ENCODE data around the gene DNASE1L3. TPM values are rescaled to one million over a fixed set of nuclear protein-coding genes. Genes with fewer than 3 reads are reported as not detected.

Gene DNASE1L3
- polyA plus RNA-seq, 3 donors, result 0.19 TPM; not detected in 2

DNA sequence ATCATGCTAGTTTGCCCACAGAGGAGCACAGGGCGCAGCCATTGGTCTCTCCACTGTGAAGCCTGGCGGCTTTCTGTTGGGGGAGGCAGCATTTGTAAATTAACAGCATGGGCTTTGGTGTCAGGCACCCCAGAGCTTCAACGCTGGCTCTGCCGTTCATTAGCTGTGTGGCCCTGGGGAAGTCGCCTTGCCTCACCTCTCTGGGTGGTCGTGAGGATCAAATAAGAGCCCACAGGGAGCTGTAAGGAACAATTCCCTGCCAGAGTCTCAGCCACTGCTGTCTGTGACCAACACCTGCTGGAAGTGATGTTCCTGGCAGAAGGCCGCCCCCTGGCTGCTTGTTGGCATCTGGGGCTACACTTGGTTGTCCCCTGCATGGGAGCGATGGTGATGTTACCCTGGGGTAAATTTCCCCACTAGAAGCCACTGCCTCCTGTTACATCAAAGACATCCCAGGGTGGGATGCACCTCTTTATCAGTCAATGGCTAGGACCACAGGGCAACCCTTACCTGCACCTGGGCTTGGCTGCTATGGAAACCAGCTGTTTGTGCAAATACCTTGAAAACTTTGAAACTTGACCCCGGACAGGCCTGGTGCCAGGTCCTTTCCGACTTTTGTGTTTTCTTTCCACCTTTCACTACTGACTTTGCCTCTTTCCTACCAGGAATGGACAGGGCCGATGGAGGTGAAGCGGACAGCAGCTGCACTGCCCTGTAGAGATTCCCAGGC is 36.9 kb downstream of the DNASE1L3 start:
- TF ChIP-seq, protein P1, sequence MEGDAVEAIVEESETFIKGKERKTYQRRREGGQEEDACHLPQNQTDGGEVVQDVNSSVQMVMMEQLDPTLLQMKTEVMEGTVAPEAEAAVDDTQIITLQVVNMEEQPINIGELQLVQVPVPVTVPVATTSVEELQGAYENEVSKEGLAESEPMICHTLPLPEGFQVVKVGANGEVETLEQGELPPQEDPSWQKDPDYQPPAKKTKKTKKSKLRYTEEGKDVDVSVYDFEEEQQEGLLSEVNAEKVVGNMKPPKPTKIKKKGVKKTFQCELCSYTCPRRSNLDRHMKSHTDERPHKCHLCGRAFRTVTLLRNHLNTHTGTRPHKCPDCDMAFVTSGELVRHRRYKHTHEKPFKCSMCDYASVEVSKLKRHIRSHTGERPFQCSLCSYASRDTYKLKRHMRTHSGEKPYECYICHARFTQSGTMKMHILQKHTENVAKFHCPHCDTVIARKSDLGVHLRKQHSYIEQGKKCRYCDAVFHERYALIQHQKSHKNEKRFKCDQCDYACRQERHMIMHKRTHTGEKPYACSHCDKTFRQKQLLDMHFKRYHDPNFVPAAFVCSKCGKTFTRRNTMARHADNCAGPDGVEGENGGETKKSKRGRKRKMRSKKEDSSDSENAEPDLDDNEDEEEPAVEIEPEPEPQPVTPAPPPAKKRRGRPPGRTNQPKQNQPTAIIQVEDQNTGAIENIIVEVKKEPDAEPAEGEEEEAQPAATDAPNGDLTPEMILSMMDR (IDR thresholded peaks at IDR 0.05), result no peak
- DNase-seq, result no peak
- Histone ChIP-seq H3K27ac (ENCODE audit: low read depth in 1 of 2, low read length in 2 of 2) (no peak overlapping the region), H2AFZ (ENCODE audit: insufficient read depth, low read depth, low read length, poor library complexity, severe bottlenecking) (no peak overlapping the region), H3K27me3 (ENCODE audit: control insufficient read depth in 2 of 2, insufficient read depth in 2 of 2, low read length in 2 of 2) (peaks cover 0 to 8% of the 10 kb centered on the region in 2 donors), H3K9ac (ENCODE audit: insufficient read depth, low read length, poor library complexity, severe bottlenecking) (no peak overlapping the region), H3K36me3 (replicated peaks in 1 of 2; ENCODE audit: control insufficient read depth in 1 of 2, insufficient read depth in 2 of 2, low read length in 2 of 2) (peaks cover 3 to 31% of the 10 kb centered on the region in 2 donors), H3K4me1 (ENCODE audit: control insufficient read depth in 1 of 2, insufficient read depth in 2 of 2, low read length in 2 of 2) (peaks cover 22 to 27% of the 10 kb centered on the region in 2 donors), H3K4me3 (replicated peaks in 1 of 3; ENCODE audit: low read depth in 2 of 3, low read length in 3 of 3) (no peak overlapping the region), H3K79me2 (ENCODE audit: insufficient read depth, low read length) (no peaks in the 10 kb centered on the region), H3K9me3 (replicated peaks in 1 of 2; ENCODE audit: control insufficient read depth in 1 of 2, insufficient read depth in 1 of 2, low read length in 2 of 2) (no peaks in the 10 kb centered on the region), H4K20me1 (ENCODE audit: insufficient read depth, low read length) (no peaks in the 10 kb centered on the region), H3K4me2 (replicated peaks; ENCODE audit: extremely low read depth, low read length, poor library complexity, severe bottlenecking) (no peak overlapping the region)
- Mint-ChIP-seq H3K4me1 (peaks cover 26% of the 10 kb centered on the region), H3K36me3 (peaks cover 29 to 39% of the 10 kb centered on the region in 2 donors), H3K4me3 (no peak overlapping the region), H3K9me3 (no peaks in the 10 kb centered on the region), H3K27ac (peak overlapping the region in 1 of 7 donors; percentile 5), H3K27me3 (ENCODE audit: low read depth in 3 of 3) (peaks cover 8 to 17% (median 12%) of the 10 kb centered on the region in 3 donors)
- intact Hi-C loops (cut with micrococcal nuclease), result no loop called here
- 58% methylated on average over 11 of the region's 12 CpGs for WGBS (ENCODE audit: insufficient coverage)

DNA sequence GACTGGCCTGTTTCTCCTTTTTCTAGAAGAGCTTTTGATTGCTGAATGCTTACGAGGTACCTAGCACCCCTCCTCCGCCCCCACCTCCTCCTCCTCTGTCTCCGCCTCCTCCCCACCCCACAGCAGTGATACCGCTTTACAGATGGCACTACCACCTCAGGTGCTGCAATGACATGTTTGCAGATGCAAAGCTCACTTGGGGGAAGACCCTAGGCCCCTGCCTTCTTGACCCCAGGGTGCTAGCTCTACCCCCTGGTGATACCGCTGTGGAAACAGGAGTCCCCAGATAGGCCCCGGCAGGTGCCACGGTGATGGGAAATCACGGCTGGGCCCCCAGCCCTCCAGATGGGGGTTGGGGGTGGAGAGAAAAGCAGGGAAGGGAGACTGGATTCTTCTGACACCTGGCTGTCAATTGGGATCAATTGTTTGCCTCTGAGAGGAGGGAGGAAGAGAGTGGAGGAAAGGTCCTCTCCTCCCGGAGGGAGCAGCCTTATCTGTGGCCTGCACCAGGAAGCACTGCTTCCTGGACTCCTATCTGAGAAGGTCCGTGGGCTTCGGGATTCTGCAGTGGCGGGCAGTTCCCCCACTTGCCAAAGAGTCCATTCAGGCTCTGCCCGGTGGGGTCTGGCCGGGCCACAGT is 37.6 kb downstream of the DNASE1L3 start:
- H3K4me3 ChIP-seq (replicated peaks in 1 of 3; ENCODE audit: low read depth in 2 of 3, low read length in 3 of 3), result no peak overlapping the region
- no peak overlapping the region for H3K27ac ChIP-seq (ENCODE audit: low read depth in 1 of 2, low read length in 2 of 2)
- H3K4me2 ChIP-seq (replicated peaks; ENCODE audit: extremely low read depth, low read length, poor library complexity, severe bottlenecking), result no peak overlapping the region
- Mint-ChIP-seq H3K9me3 (no peaks in the 10 kb centered on the region), H3K27ac (peak overlapping the region in 1 of 7 donors; percentile 30), H3K4me3 (no peak overlapping the region), H3K4me1 (peaks cover 20% of the 10 kb centered on the region), H3K27me3 (ENCODE audit: low read depth in 3 of 3) (peaks cover 4 to 10% (median 6%) of the 10 kb centered on the region in 3 donors), H3K36me3 (peaks cover 35 to 46% of the 10 kb centered on the region in 2 donors)
- TF ChIP-seq, protein P1 (IDR thresholded peaks at IDR 0.05), result no peak
- intact Hi-C loops (cut with micrococcal nuclease), result no loop called here
- no peaks in the 10 kb centered on the region for H3K79me2 ChIP-seq (ENCODE audit: insufficient read depth, low read length)
- 37% methylated on average over 12 of the region's 14 CpGs for WGBS (ENCODE audit: insufficient coverage)
- peaks cover 5 to 37% of the 10 kb centered on the region in 2 donors for H3K36me3 ChIP-seq (replicated peaks in 1 of 2; ENCODE audit: control insufficient read depth in 1 of 2, insufficient read depth in 2 of 2, low read length in 2 of 2)
- H3K9ac ChIP-seq (ENCODE audit: insufficient read depth, low read length, poor library complexity, severe bottlenecking), result no peak overlapping the region
- no peak for DNase-seq
- no peaks in the 10 kb centered on the region for H4K20me1 ChIP-seq (ENCODE audit: insufficient read depth, low read length)
- H3K27me3 ChIP-seq (ENCODE audit: control insufficient read depth in 2 of 2, insufficient read depth in 2 of 2, low read length in 2 of 2), result peaks cover 0 to 3% of the 10 kb centered on the region in 2 donors
- H3K4me1 ChIP-seq (ENCODE audit: control insufficient read depth in 1 of 2, insufficient read depth in 2 of 2, low read length in 2 of 2), result peaks cover 16 to 20% of the 10 kb centered on the region in 2 donors
- no peak overlapping the region for H2AFZ ChIP-seq (ENCODE audit: insufficient read depth, low read depth, low read length, poor library complexity, severe bottlenecking)
- H3K9me3 ChIP-seq (replicated peaks in 1 of 2; ENCODE audit: control insufficient read depth in 1 of 2, insufficient read depth in 1 of 2, low read length in 2 of 2), result no peaks in the 10 kb centered on the region

Measured in CD14-positive monocyte (primary cell).